Upper lobe of left lung (tissue), 4 donors: ENCODE measurements around the gene GAPDH.

Experiments
- CTCF ChIP-seq, 6 experiments: fragments of 450-650 bp in 4 of 6; fragments of 200-600 bp in 2 of 6; sonication (generic) in 2 of 6; IDR thresholded peaks; one replicate each; pipeline ENCODE4 v1.5.1; 2016 to 2019; ENCODE audit warnings: antibody characterized with exemption in 6 of 6
- EP300 ChIP-seq, 4 donors: sonication (generic); formaldehyde crosslinking; IDR thresholded peaks; one replicate each; pipeline ENCODE4 v1.5.1; 2017; ENCODE audit warnings: antibody characterized with exemption in 4 of 4, control low read depth in 2 of 4
- POLR2A ChIP-seq, 4 donors: fragments of 450-650 bp; IDR thresholded peaks; one replicate each; pipeline ENCODE4 v1.5.1; 2016 to 2017; ENCODE audit warnings: antibody characterized with exemption in 4 of 4, mild to moderate bottlenecking in 2 of 4
- POLR2AphosphoS5 ChIP-seq, 2 donors: sonication (generic); formaldehyde crosslinking; IDR thresholded peaks; one replicate each; pipeline ENCODE4 v1.5.1; 2017; ENCODE audit warnings: antibody characterized with exemption in 2 of 2

- TF ChIP-seq POLR2AphosphoS5 (IDR thresholded peaks at IDR 0.05), result no peak
- TF ChIP-seq EP300 (IDR thresholded peaks at IDR 0.05), result no peak
- no peak for TF ChIP-seq CTCF (IDR thresholded peaks at IDR 0.05)
- TF ChIP-seq POLR2A (IDR thresholded peaks at IDR 0.05), result no peak
These were observed 35.0 kb downstream of the GAPDH start for GRCh38 chr12:6569312-6569711.
